Endothelial cell of umbilical vein (primary cell): ENCODE data around the gene AMT. TPM values are rescaled to one million over a fixed set of nuclear protein-coding genes. Genes with fewer than 3 reads are reported as not detected.

ENCODE experiments used
- BruUV-seq: library from RNA; stranded (reverse); fragments of 400-500 nt; replicated peaks from 2 replicates; lab custom pipeline; 2021; lab: Mats Ljungman, UMichigan
- CTCF ChIA-PET: fragments of 300-600, 350-600 bp; sonication (Branson Sonifier 250); formaldehyde crosslinking; loops from one replicate; lab custom pipeline; 2021; ENCODE audit warnings: antibody characterized with exemption, inconsistent platforms; lab: Charles Lee
- POLR2A ChIA-PET: fragments of 300-600, 350-600 bp; sonication (Branson Sonifier 250); formaldehyde crosslinking; loops from one replicate; lab custom pipeline; 2021; ENCODE audit warnings: antibody characterized with exemption, inconsistent platforms; lab: Charles Lee
- DNase-seq: peaks from one replicate; pipeline ENCODE4 v3.0.0-alpha.2; 2011; ENCODE audit warnings: low read depth, low spot score
- FAIRE-seq: peaks from 2 replicates; lab custom pipeline; 2011; peaks lifted over from hg19 to GRCh38; lab: Jason Lieb, UNC
- H2AFZ ChIP-seq: 2 replicates; pipeline ENCODE4 v1.6.0; 2012; ENCODE audit warnings: low read depth, low read length, control low read depth, inconsistent platforms
- H3K27ac ChIP-seq: 2 replicates; pipeline ENCODE4 v1.5.1; 2011; ENCODE audit warnings: low read depth, mild to moderate bottlenecking, control low read depth, low read length, moderate library complexity; ENCODE audit not compliant: insufficient read depth
- H3K27me3 ChIP-seq, 2 experiments: 2 replicates each; pipeline versions ENCODE4 v1.6.0 to v1.6.1; 2011; ENCODE audit warnings: low read length in 2 of 2, mixed read lengths in 1 of 2; ENCODE audit not compliant: control insufficient read depth in 2 of 2, insufficient read depth in 2 of 2
- H3K36me3 ChIP-seq, 2 experiments: 2 replicates in 1 of 2; 3 replicates in 1 of 2; pipeline ENCODE4 v1.5.1; 2011; ENCODE audit warnings: low read length in 2 of 2, mild to moderate bottlenecking in 1 of 2, moderate library complexity in 1 of 2; ENCODE audit not compliant: control insufficient read depth in 2 of 2, insufficient read depth in 2 of 2; ENCODE audit errors: extremely low read depth in 1 of 2
- H3K4me1 ChIP-seq: 3 replicates; pipeline ENCODE4 v1.5.1; 2011; ENCODE audit warnings: mild to moderate bottlenecking, low read length; ENCODE audit not compliant: control insufficient read depth, insufficient read depth; ENCODE audit errors: extremely low read depth
- H3K4me2 ChIP-seq: 2 replicates; pipeline ENCODE4 v1.6.1; 2011; ENCODE audit warnings: low read length, control low read depth, mixed read lengths; ENCODE audit not compliant: insufficient read depth
- H3K4me3 ChIP-seq, 3 experiments: fragments of 200-600 bp in 1 of 3; sonication (generic), shearing (Covaris generic) in 1 of 3; replicated peaks in 1 of 3; 2 replicates each; pipeline ENCODE4 v1.5.1; 2011 to 2016; ENCODE audit warnings: control low read depth in 3 of 3, low read length in 3 of 3, mild to moderate bottlenecking in 2 of 3, inconsistent platforms in 1 of 3, low read depth in 1 of 3, moderate library complexity in 1 of 3; ENCODE audit not compliant: insufficient read depth in 1 of 3
- H3K79me2 ChIP-seq: 2 replicates; pipeline ENCODE4 v1.6.0; 2012; ENCODE audit warnings: low read length, inconsistent platforms; ENCODE audit not compliant: control insufficient read depth, insufficient read depth
- H3K9ac ChIP-seq: replicated peaks from 2 replicates; pipeline ENCODE3; 2011; ENCODE audit warnings: low read length, control low read depth; ENCODE audit not compliant: insufficient read depth; ENCODE audit errors: extremely low read depth
- H3K9me1 ChIP-seq: replicated peaks from 3 replicates; pipeline ENCODE4 v1.6.0; 2011; ENCODE audit warnings: mild to moderate bottlenecking, low read length; ENCODE audit not compliant: control insufficient read depth, insufficient read depth; ENCODE audit errors: extremely low read depth
- H3K9me3 ChIP-seq: replicated peaks from 2 replicates; pipeline ENCODE4 v1.5.1; 2012; ENCODE audit warnings: low read length, inconsistent platforms; ENCODE audit not compliant: control insufficient read depth, insufficient read depth
- H4K20me1 ChIP-seq: replicated peaks from 2 replicates; pipeline ENCODE3; 2011; ENCODE audit warnings: mild to moderate bottlenecking, low read length; ENCODE audit not compliant: control insufficient read depth, insufficient read depth; ENCODE audit errors: extremely low read depth
- CTCF ChIP-seq, 2 donors: IDR thresholded peaks; 1 replicate in 1 of 2; 2 replicates in 1 of 2; pipeline ENCODE4 v1.5.1; 2011; ENCODE audit warnings: low read length in 2 of 2, mild to moderate bottlenecking in 2 of 2, moderate library complexity in 2 of 2, control low read depth in 1 of 2, inconsistent platforms in 1 of 2, low read depth in 1 of 2; ENCODE audit not compliant: insufficient read depth in 1 of 2; ENCODE audit errors: extremely low read depth in 1 of 2
- EZH2 ChIP-seq: IDR thresholded peaks from 2 replicates; pipeline ENCODE4 v1.6.1; 2012; ENCODE audit warnings: borderline replicate concordance, low read depth, mild to moderate bottlenecking, moderate library complexity, low read length, inconsistent platforms; ENCODE audit not compliant: severe bottlenecking
- FOS ChIP-seq: IDR thresholded peaks from 2 replicates; pipeline ENCODE4 v1.6.1; 2011; ENCODE audit warnings: mild to moderate bottlenecking, low read length, moderate library complexity, borderline replicate concordance; ENCODE audit not compliant: insufficient read depth
- GATA2 ChIP-seq: IDR thresholded peaks from 2 replicates; pipeline ENCODE4 v1.7.0; 2011; ENCODE audit warnings: low read depth, mild to moderate bottlenecking, moderate library complexity, mixed read lengths, low read length; ENCODE audit not compliant: insufficient read length, insufficient read depth
- JUN ChIP-seq: IDR thresholded peaks from 2 replicates; pipeline ENCODE4 v1.6.1; 2011; ENCODE audit warnings: borderline replicate concordance, low read depth; ENCODE audit not compliant: insufficient read length, insufficient read depth
- MYC ChIP-seq: IDR thresholded peaks from one replicate; pipeline ENCODE4 v1.6.1; 2011; ENCODE audit warnings: mild to moderate bottlenecking, low read depth, low read length
- POLR2A ChIP-seq: IDR thresholded peaks from 2 replicates; pipeline ENCODE4 v1.6.1; 2012; ENCODE audit warnings: low read depth, mild to moderate bottlenecking, control low read depth, low read length
- POLR2AphosphoS5 ChIP-seq: IDR thresholded peaks from 2 replicates; pipeline ENCODE4 v1.6.1; 2012; ENCODE audit warnings: low read depth, mild to moderate bottlenecking, control low read depth, low read length, moderate library complexity; ENCODE audit not compliant: insufficient read depth
- dilution Hi-C: fragments of 300-500 bp; cut with MboI; formaldehyde crosslinking; loops from one replicate; pipeline ENCODE4 v1.15.0; 2019; ENCODE audit warnings: low sequenced_read_pairs; ENCODE audit not compliant: extremely low pct_ligation_motif_present
- intact Hi-C: fragments of 100-400 bp; cut with micrococcal nuclease; formaldehyde crosslinking; loops from one replicate; pipeline ENCODE4 v1.10.0; 2022
- polyA plus RNA-seq, 4 experiments: library from polyadenylated mRNA; depleted of rRNA in 3 of 4; stranded (reverse) in 3 of 4; unstranded in 1 of 4; fragments of >200 nt; gene quantifications; 2 replicates each; pipeline versions ENCODE4 v1.2.1 to v1.2.3, GENCODE V29; 2011 to 2012; ENCODE audit warnings: missing spikeins in 1 of 4
- total RNA-seq: library from RNA; stranded (reverse); gene quantifications from 2 replicates; pipeline ENCODE4 v1.2.3, GENCODE V29; 2021
- TF ChIP-seq, protein P1 (sequence below): IDR thresholded peaks from 2 replicates; pipeline ENCODE4 v1.6.1; 2011; ENCODE audit not compliant: insufficient read depth, insufficient read length

AMT gene
- total and polyA plus RNA-seq, 2 donors (not counting 3 experiments of a cell fraction or from before 2014, with no cell fraction given), result 4.4 to 9.0 TPM

DNA sequence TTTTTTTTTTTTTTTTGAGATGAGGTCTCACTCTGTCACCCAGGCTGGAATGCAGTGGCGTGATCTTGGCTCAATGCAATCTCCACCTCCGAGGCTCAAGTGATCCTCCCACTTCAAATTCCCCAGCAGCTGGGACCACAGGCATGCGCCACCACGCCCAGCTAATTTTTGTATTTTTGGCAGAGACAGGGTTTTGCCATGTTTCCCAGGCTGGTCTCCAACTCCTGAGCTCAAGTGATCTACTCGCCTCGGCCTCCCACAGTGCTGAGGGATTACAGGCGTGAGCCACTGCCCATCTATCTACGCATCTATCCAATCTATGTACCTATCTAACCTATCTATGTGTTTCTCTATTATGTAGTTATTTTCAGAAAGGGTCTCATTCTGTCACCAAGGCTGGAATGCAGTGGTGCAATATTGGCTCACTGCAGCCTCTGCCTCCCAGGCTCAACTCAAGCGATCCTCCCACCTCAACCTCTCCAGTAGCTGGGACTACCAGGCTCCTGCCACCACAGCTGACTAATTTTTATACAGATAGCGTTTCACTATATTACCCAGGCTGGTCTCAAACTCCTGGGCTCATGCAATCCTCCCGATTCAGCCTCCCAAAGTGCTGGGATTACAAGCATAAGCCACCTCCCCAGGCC lies 43.9 kb downstream of the AMT start:
- Histone ChIP-seq H3K4me2 (no peak overlapping the region), H3K36me3 (peaks cover 13 to 14% of the 10 kb centered on the region in 2 experiments), H4K20me1 (peaks cover 10% of the 10 kb centered on the region), H2AFZ (no peak overlapping the region), H3K4me3 (no peak overlapping the region), H3K9me1 (no peaks in the 10 kb centered on the region), H3K9me3 (no peaks in the 10 kb centered on the region), H3K79me2 (peaks cover 99% of the 10 kb centered on the region), H3K4me1 (no peaks in the 10 kb centered on the region), H3K27me3 (no peaks in the 10 kb centered on the region), H3K27ac (no peak overlapping the region), H3K9ac (no peak overlapping the region)
- intact Hi-C loops (no loop called here), dilution Hi-C loops (no loop called here)
- CTCF ChIA-PET, result interaction anchor here (1.2 to 1.3 kb wide), 2 partner anchors 10 to 71 kb away, joined by 3 read pairs; no protein-coding TSS in a partner anchor
- no TSS peak for BruUV-seq
- DNase-seq (no peak), FAIRE-seq (no peak)
- TF ChIP-seq MYC (no peak), POLR2AphosphoS5 (no peak), JUN (no peak), EZH2 (no peak), FOS (no peak), POLR2A (no peak), CTCF (IDR thresholded peaks at IDR 0.05; ENCODE audit: extremely low read depth in 1 of 2, insufficient read depth in 1 of 2, low read depth in 1 of 2, low read length in 2 of 2) (no peak), GATA2 (no peak)
- TF ChIP-seq, protein P1, sequence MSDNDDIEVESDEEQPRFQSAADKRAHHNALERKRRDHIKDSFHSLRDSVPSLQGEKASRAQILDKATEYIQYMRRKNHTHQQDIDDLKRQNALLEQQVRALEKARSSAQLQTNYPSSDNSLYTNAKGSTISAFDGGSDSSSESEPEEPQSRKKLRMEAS, result no peak
- POLR2A ChIA-PET, result interaction anchor here (0.5 kb wide), 1 partner anchor 8 kb away, joined by 5 read pairs; no protein-coding TSS in a partner anchor
